HEK293 (cell line): ENCODE data around the gene MICALL1.
A peak's percentile ranks its signal among the peaks of the same experiment; 100 is the strongest.

Experiments used
- CTCF ChIA-PET: fragments of 350-600 bp; formaldehyde crosslinking; extraction: SDS; loops from one replicate; lab custom pipeline; 2021; ENCODE audit warnings: antibody characterized with exemption; lab: Yijun Ruan, JAX
- POLR2A ChIA-PET: fragments of 300-600 bp; formaldehyde crosslinking; extraction: SDS; loops from one replicate; lab custom pipeline; 2020; ENCODE audit warnings: antibody characterized with exemption, inconsistent platforms; lab: Yijun Ruan, JAX
- H3K27ac ChIP-seq: fragments of 200-500 bp; sonication (Bioruptor generic); 2 replicates; pipeline ENCODE4 v1.5.1; 2014; ENCODE audit warnings: low read depth, low read length, control low read depth, inconsistent platforms; ENCODE audit errors: extremely low read depth
- H3K36me3 ChIP-seq, 2 experiments: fragments of 200-500 bp in 1 of 2; sonication (Bioruptor generic) in 1 of 2; 1 replicate in 1 of 2; 2 replicates in 1 of 2; pipeline ENCODE4 v1.5.1; 2014 to 2017; ENCODE audit warnings: inconsistent platforms in 2 of 2, low read length in 2 of 2; ENCODE audit not compliant: control insufficient read depth in 2 of 2, insufficient read depth in 1 of 2
- H3K4me1 ChIP-seq: fragments of 200-500 bp; sonication (Bioruptor generic); 2 replicates; pipeline ENCODE4 v1.5.1; 2014; ENCODE audit warnings: mild to moderate bottlenecking, low read length, inconsistent platforms; ENCODE audit not compliant: control insufficient read depth, insufficient read depth
- H3K4me3 ChIP-seq: 2 replicates; pipeline ENCODE4 v1.5.1; 2011; ENCODE audit warnings: low read depth, mild to moderate bottlenecking, control low read depth, low read length, moderate library complexity
- H3K9me3 ChIP-seq: fragments of 200-500 bp; sonication (Bioruptor generic); 2 replicates; pipeline ENCODE4 v1.5.1; 2014; ENCODE audit warnings: low read depth, low read length, inconsistent platforms; ENCODE audit not compliant: control insufficient read depth, insufficient read depth
- BCL11B ChIP-seq: fragments of 450-650 bp; formaldehyde crosslinking; IDR thresholded peaks from 2 replicates; pipeline ENCODE4 v1.5.1; 2016; ENCODE audit warnings: low read depth, missing biosample characterization, missing genetic modification characterization
- FEZF1 ChIP-seq: fragments of 450-650 bp; formaldehyde crosslinking; IDR thresholded peaks from 2 replicates; pipeline ENCODE4 v1.5.1; 2016; ENCODE audit warnings: missing biosample characterization, missing genetic modification characterization
- HOXA7 ChIP-seq: sonication (generic); formaldehyde crosslinking; IDR thresholded peaks from 2 replicates; pipeline ENCODE4 v1.8.1; 2022; ENCODE audit warnings: missing genetic modification reagents, borderline replicate concordance
- SP7 ChIP-seq: fragments of 450-650 bp; formaldehyde crosslinking; IDR thresholded peaks from 2 replicates; pipeline ENCODE4 v1.5.1; 2016; ENCODE audit warnings: missing biosample characterization, missing genetic modification characterization
- ZNF175 ChIP-seq: fragments of 450-650 bp; formaldehyde crosslinking; IDR thresholded peaks from 2 replicates; pipeline ENCODE4 v1.5.1; 2016; ENCODE audit warnings: missing biosample characterization, missing genetic modification characterization
- ZNF202 ChIP-seq: fragments of 450-650 bp; formaldehyde crosslinking; IDR thresholded peaks from 2 replicates; pipeline ENCODE4 v1.5.1; 2016; ENCODE audit warnings: missing biosample characterization, missing genetic modification characterization, borderline replicate concordance
- ZNF214 ChIP-seq: fragments of 450-650 bp; formaldehyde crosslinking; IDR thresholded peaks from 2 replicates; pipeline ENCODE4 v1.5.1; 2017; ENCODE audit warnings: missing biosample characterization, mild to moderate bottlenecking, missing genetic modification characterization, borderline replicate concordance
- ZNF416 ChIP-seq: fragments of 450-650 bp; formaldehyde crosslinking; IDR thresholded peaks from 2 replicates; pipeline ENCODE4 v1.5.1; 2016; ENCODE audit warnings: missing biosample characterization, missing genetic modification characterization
- ZNF501 ChIP-seq: fragments of 450-650 bp; formaldehyde crosslinking; IDR thresholded peaks from 2 replicates; pipeline ENCODE4 v1.5.1; 2016; ENCODE audit warnings: missing biosample characterization, missing genetic modification characterization
- ZNF549 ChIP-seq: fragments of 450-650 bp; IDR thresholded peaks from 2 replicates; pipeline ENCODE4 v1.5.1; 2018; ENCODE audit warnings: missing biosample characterization, missing genetic modification characterization, mild to moderate bottlenecking, inconsistent platforms, moderate library complexity
- TF ChIP-seq, protein P1 (sequence below): fragments of 450-650 bp; formaldehyde crosslinking; IDR thresholded peaks from 2 replicates; pipeline ENCODE4 v1.5.1; 2016; ENCODE audit warnings: missing biosample characterization, missing genetic modification characterization, borderline replicate concordance
- TF ChIP-seq, protein P2 (sequence below): fragments of 450-650 bp; formaldehyde crosslinking; IDR thresholded peaks from 2 replicates; pipeline ENCODE4 v1.5.1; 2017; ENCODE audit warnings: missing biosample characterization, missing genetic modification characterization

MICALL1 gene

DNA sequence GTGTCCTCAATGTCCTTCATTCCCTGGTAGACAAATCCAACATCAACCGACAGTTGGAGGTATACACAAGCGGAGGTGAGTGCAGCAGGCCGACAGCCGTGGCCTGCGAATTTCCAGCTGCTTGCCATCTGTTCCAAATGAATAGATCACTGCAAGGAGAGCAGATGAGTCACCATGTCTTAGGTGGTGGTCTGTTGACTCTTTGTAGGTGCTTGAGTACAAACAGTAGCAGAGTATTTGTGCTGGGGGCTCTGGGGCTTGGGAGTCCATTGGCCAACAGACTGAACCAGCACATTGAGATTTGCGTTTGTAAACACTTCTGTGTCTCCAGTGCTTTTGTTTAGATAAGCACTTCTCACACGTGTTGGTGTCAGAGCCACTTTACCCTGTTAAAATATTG, 35.8 kb upstream of the MICALL1 start:
- POLR2A ChIA-PET = no interaction called here
- CTCF ChIA-PET = no interaction called here
- H3K27ac ChIP-seq = no peak overlapping the region
- H3K4me3 ChIP-seq = no peak overlapping the region
- H3K4me1 ChIP-seq = no peaks in the 10 kb centered on the region
- peaks cover 92 to 100% of the 10 kb centered on the region in 2 experiments for H3K36me3 ChIP-seq
- TF ChIP-seq BCL11B (tag by site-specific recombination) = no peak
- H3K9me3 ChIP-seq = no peaks in the 10 kb centered on the region

- Histone ChIP-seq H3K4me1 (0 out of 2 replicates have a peak, but pooled peaks cover 3% of the 10 kb centered on the region), H3K27ac (no peak overlapping the region), H3K36me3 (peaks cover 81 to 88% of the 10 kb centered on the region in 2 experiments), H3K9me3 (no peaks in the 10 kb centered on the region), H3K4me3 (no peak overlapping the region)
- peak; percentile 40; the same call in 1 of the 2 replicates for TF ChIP-seq SP7 (tag by site-specific recombination)
- TF ChIP-seq ZNF549 = no peak
- ChIA-PET POLR2A (interaction anchor here (0.7 to 1.2 kb wide), 2 partner anchors 21 to 25 kb away, joined by 3 to 4 read pairs; partner anchors contain the start of gene MICALL1), CTCF (interaction anchor here (0.6 to 2.7 kb wide), 5 partner anchors 15 to 1372 kb away, joined by 3 to 16 read pairs (median 4); no protein-coding TSS in a partner anchor)
Measured at GRCh38 chr22:37880668-37881440, 25.2 kb upstream of the MICALL1 start.

DNA sequence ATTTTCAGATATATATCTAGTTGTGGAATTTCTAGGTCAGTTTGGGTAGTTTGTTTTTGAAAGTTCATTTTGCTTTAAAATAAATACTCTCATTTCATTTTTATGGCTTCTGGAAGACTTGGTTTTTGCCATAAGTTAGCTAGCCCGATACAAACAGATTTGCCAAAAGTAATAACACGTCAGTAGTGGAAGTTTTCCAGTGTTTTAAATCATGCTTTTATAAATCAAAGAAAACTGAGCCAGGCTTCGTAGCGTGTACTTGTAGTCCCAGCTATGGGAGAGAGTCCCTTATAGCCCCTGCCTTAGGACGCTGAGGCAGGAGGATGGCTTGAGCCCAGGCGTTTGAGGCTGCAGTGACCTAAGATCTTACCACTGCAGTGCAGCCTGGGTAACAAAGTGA, 21.7 kb upstream of the MICALL1 start:
- Histone ChIP-seq H3K4me1 (0 out of 2 replicates have a peak, but pooled peaks cover 3% of the 10 kb centered on the region), H3K9me3 (no peaks in the 10 kb centered on the region), H3K36me3 (peaks cover 80 to 85% of the 10 kb centered on the region in 2 experiments), H3K4me3 (no peak overlapping the region), H3K27ac (no peak overlapping the region)
- TF ChIP-seq BCL11B (tag by site-specific recombination) = no peak
- TF ChIP-seq, protein P1, sequence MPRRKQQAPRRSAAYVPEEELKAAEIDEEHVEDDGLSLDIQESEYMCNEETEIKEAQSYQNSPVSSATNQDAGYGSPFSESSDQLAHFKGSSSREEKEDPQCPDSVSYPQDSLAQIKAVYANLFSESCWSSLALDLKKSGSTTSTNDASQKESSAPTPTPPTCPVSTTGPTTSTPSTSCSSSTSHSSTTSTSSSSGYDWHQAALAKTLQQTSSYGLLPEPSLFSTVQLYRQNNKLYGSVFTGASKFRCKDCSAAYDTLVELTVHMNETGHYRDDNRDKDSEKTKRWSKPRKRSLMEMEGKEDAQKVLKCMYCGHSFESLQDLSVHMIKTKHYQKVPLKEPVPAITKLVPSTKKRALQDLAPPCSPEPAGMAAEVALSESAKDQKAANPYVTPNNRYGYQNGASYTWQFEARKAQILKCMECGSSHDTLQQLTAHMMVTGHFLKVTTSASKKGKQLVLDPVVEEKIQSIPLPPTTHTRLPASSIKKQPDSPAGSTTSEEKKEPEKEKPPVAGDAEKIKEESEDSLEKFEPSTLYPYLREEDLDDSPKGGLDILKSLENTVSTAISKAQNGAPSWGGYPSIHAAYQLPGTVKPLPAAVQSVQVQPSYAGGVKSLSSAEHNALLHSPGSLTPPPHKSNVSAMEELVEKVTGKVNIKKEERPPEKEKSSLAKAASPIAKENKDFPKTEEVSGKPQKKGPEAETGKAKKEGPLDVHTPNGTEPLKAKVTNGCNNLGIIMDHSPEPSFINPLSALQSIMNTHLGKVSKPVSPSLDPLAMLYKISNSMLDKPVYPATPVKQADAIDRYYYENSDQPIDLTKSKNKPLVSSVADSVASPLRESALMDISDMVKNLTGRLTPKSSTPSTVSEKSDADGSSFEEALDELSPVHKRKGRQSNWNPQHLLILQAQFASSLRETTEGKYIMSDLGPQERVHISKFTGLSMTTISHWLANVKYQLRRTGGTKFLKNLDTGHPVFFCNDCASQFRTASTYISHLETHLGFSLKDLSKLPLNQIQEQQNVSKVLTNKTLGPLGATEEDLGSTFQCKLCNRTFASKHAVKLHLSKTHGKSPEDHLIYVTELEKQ (tag by site-specific recombination) = no peak
- no peak for TF ChIP-seq ZNF416
- TF ChIP-seq, protein P2, sequence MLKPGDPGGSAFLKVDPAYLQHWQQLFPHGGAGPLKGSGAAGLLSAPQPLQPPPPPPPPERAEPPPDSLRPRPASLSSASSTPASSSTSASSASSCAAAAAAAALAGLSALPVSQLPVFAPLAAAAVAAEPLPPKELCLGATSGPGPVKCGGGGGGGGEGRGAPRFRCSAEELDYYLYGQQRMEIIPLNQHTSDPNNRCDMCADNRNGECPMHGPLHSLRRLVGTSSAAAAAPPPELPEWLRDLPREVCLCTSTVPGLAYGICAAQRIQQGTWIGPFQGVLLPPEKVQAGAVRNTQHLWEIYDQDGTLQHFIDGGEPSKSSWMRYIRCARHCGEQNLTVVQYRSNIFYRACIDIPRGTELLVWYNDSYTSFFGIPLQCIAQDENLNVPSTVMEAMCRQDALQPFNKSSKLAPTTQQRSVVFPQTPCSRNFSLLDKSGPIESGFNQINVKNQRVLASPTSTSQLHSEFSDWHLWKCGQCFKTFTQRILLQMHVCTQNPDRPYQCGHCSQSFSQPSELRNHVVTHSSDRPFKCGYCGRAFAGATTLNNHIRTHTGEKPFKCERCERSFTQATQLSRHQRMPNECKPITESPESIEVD = no peak
- TF ChIP-seq HOXA7 (CRISPR knock-in tag) = no peak
- TF ChIP-seq FEZF1 (tag by site-specific recombination) = no peak
- TF ChIP-seq ZNF202 = no peak
- no peak for TF ChIP-seq ZNF501 (tag by site-specific recombination)
- no peak for TF ChIP-seq ZNF175 (tag by site-specific recombination)
- no peak for TF ChIP-seq ZNF214
- ChIA-PET POLR2A (interaction anchor here (0.7 kb wide), 1 partner anchor 27 kb away, joined by 5 read pairs; no protein-coding TSS in a partner anchor), CTCF (interaction anchor here (0.6 to 2.6 kb wide), 3 partner anchors 21 to 81 kb away, joined by 3 to 15 read pairs (median 4); no protein-coding TSS in a partner anchor)
